Heart left ventricle (tissue), 13 donors: ENCODE data around the gene PINK1.

Source experiments
- POLR2A ChIP-seq, 2 donors: fragments of 450-650 bp; IDR thresholded peaks; one replicate each; pipeline ENCODE4 v1.6.1; 2017; ENCODE audit warnings: antibody characterized with exemption in 2 of 2, mild to moderate bottlenecking in 2 of 2, moderate library complexity in 2 of 2
- TF ChIP-seq, protein P1 (sequence below), 12 donors: fragments of 200-600 bp; sonication (generic) in 4 of 12; IDR thresholded peaks; one replicate each; pipeline versions ENCODE4 v1.5.0 to v1.8.0; 2018 to 2022; ENCODE audit warnings: antibody characterized with exemption in 12 of 12, mild to moderate bottlenecking in 5 of 12
- donor health status: ischemic (EF 13 %, LVEDD 7.1; RV severe dilation, severe dysfunction).
- donor health status: DM: no; HTN: yes; CAD: no.
- donor health status: DM: no; HTN: no; CAD: no.
- donor health status: ischemic (EF 25% LVEDD 6.9; RV normal size, moderate dysfunction).
- donor health status: ischemic (EF 25% LVEDD 5.7; RV mildly dilated, moderate dysfunction).
- donor health status: ischemic (EF 35%, LVEDD 5.7; RV mildly dilated, moderate dysfunction).
- donor health status: nonischemic (EF 11% LVEDD 7.7; RV severe dilation, severe dysfunction).
- donor health status: DM: yes; HTN: yes; CAD: no.
- donor health status: PGD.
- donor health status: ischemic (EF 29% LVEDD 5.4; RV normal size, mild dysfunction).
- donor health status: nonischemic (EF 23%, LVEDD 6.1; RV moderate dilation, normal function).

DNA sequence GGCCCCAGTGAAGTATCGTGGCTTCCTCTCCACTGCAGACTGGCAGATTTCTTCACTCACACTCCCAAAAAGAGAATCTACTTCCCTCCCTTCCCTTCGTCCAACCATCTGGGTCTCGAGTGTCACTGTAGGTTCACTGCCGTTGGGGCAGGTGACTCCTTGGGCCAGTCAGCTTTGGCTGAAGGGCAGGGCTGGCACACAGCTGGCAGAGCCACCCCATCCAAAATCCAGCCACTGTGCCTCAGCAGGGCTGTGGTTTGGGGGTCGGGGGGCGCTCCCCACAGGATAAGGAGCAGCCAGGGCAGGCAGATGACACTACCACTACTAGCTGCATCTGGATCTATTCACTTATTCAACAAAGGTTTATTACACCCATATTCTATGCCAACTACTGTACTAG lies 9.8 kb downstream of the PINK1 start:
- TF ChIP-seq, protein P1, sequence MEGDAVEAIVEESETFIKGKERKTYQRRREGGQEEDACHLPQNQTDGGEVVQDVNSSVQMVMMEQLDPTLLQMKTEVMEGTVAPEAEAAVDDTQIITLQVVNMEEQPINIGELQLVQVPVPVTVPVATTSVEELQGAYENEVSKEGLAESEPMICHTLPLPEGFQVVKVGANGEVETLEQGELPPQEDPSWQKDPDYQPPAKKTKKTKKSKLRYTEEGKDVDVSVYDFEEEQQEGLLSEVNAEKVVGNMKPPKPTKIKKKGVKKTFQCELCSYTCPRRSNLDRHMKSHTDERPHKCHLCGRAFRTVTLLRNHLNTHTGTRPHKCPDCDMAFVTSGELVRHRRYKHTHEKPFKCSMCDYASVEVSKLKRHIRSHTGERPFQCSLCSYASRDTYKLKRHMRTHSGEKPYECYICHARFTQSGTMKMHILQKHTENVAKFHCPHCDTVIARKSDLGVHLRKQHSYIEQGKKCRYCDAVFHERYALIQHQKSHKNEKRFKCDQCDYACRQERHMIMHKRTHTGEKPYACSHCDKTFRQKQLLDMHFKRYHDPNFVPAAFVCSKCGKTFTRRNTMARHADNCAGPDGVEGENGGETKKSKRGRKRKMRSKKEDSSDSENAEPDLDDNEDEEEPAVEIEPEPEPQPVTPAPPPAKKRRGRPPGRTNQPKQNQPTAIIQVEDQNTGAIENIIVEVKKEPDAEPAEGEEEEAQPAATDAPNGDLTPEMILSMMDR (IDR thresholded peaks at IDR 0.05), result no peak
- no peak for TF ChIP-seq POLR2A (IDR thresholded peaks at IDR 0.05)
